Measurements from ENCODE around the gene IQSEC2. TPM values are rescaled to one million over a fixed set of nuclear protein-coding genes. Genes with fewer than 3 reads are reported as not detected.

Gene IQSEC2
- total and polyA plus RNA-seq, 2 of the 4 experiments (the other 2 are of a cell fraction): 2.5 to 11.4 TPM

- Histone ChIP-seq H3K27ac (ENCODE audit: insufficient read depth, low read length) (no peak overlapping the region), H3K9me1 (ENCODE audit: insufficient read depth, low read length) (peaks cover 20% of the 10 kb centered on the region), H3K4me2 (ENCODE audit: low read depth, low read length) (no peak overlapping the region), H4K5ac (ENCODE audit: low read depth, low read length) (no peak overlapping the region), H3K4me1 (ENCODE audit: control insufficient read depth, insufficient read depth, low read length) (peaks cover 20% of the 10 kb centered on the region), H3K36me3 (ENCODE audit: control insufficient read depth, insufficient read depth, low read length) (no peaks in the 10 kb centered on the region; the same call in 1 of the 2 replicates), H3K79me1 (ENCODE audit: low read depth in 1 of 2, low read length in 2 of 2) (peaks cover 0 to 16% of the 10 kb centered on the region in 2 experiments; a peak in 1 of 4 replicates), H3K27me3 (ENCODE audit: control insufficient read depth, insufficient read depth, low read length) (peaks cover 34% of the 10 kb centered on the region), H3K4ac (ENCODE audit: low read depth, low read length) (no peak overlapping the region), H3K56ac (ENCODE audit: extremely low read depth, insufficient read depth, low read length) (no peak overlapping the region), H4K20me1 (ENCODE audit: insufficient read depth, low read length) (peaks cover 10% of the 10 kb centered on the region; the same call in 1 of the 2 replicates), H2BK15ac (ENCODE audit: low read depth, low read length) (no peak overlapping the region), H2AK9ac (replicated peaks; ENCODE audit: low read depth, low read length, poor library complexity) (no peak overlapping the region), H3K14ac (replicated peaks; ENCODE audit: low read depth, low read length) (no peak overlapping the region), H3K18ac (ENCODE audit: low read depth, low read length) (no peak overlapping the region), H4K8ac (ENCODE audit: low read depth in 2 of 2, low read length in 2 of 2) (no peak overlapping the region), H2AFZ (replicated peaks; ENCODE audit: low read length, poor library complexity) (no peak overlapping the region), H2AK5ac (ENCODE audit: low read depth, low read length) (no peak overlapping the region), H2BK120ac (ENCODE audit: low read depth, low read length) (no peak overlapping the region), H3K9me3 (ENCODE audit: control insufficient read depth, insufficient read depth, low read length) (no peaks in the 10 kb centered on the region), H3K23ac (ENCODE audit: low read depth, low read length) (no peak overlapping the region), H3K4me3 (ENCODE audit: insufficient read depth, low read depth, low read length) (no peak overlapping the region), H4K91ac (ENCODE audit: insufficient read depth, low read depth, low read length) (no peak overlapping the region), H3K9ac (ENCODE audit: low read depth, low read length) (no peak overlapping the region), H2BK5ac (ENCODE audit: low read depth, low read length, poor library complexity, severe bottlenecking) (no peak overlapping the region), H2BK20ac (ENCODE audit: low read depth, low read length) (no peak overlapping the region)
- ATAC-seq (ENCODE audit: low read depth) (no peak), DNase-seq (no peak)
- ChIA-PET CTCF (no interaction called here), POLR2A (ENCODE audit: unreplicated experiment) (no interaction called here)
- no TSS peak for BruUV-seq (replicated peaks)
- intact Hi-C loops (cut with micrococcal nuclease): no loop called here
- WGBS, 2 experiments (ENCODE audit: extremely low coverage in 2 of 2, insufficient read length in 1 of 2): 68% methylated on average over 5 of the region's 7 CpGs; no CpG with 5 or more reads in 1 of the 2 experiments
- in situ Hi-C loops (cut with MboI; ENCODE audit: low sequenced_read_pairs): no loop called here
- TF ChIP-seq MAFK (IDR thresholded peaks at IDR 0.05; ENCODE audit: low read depth, low read length): peak; percentile 42; the same call in 1 of the 2 replicates
- no peak for TF ChIP-seq POLR2A (IDR thresholded peaks at IDR 0.05; ENCODE audit: low read depth, low read length)
- dilution Hi-C loops (cut with HindIII; ENCODE audit: low sequenced_read_pairs, unreplicated experiment): no loop called here
These were observed 13.2 kb downstream of the IQSEC2 start for GRCh38 chrX:53268173-53268572.
